GM18873 (cell line): ENCODE results near the gene PPP2R2B.
A peak's percentile ranks its signal among the peaks of the same experiment; 100 is the strongest.
"Not testable (repeated sequence)": the region's sequence is repeated elsewhere in the genome, so short reads cannot be mapped to it uniquely, and the experiment has no call there.

Experiments used
- ATAC-seq: cut with Tn5 transposase; IDR thresholded peaks from one replicate; pipeline ENCODE4 v1.9.1; 2021; ENCODE audit warnings: mild to moderate bottlenecking, moderate library complexity, moderate number of reproducible peaks; ENCODE audit not compliant: unreplicated experiment, low FRiP score

PPP2R2B gene

GRCh38 chr5:146580237-146580636 is 298.3 kb downstream of the PPP2R2B start:
- ATAC-seq: no peak

- ATAC-seq: no peak
Observed at GRCh38 chr5:146574713-146575112, 303.8 kb downstream of the PPP2R2B start.

DNA sequence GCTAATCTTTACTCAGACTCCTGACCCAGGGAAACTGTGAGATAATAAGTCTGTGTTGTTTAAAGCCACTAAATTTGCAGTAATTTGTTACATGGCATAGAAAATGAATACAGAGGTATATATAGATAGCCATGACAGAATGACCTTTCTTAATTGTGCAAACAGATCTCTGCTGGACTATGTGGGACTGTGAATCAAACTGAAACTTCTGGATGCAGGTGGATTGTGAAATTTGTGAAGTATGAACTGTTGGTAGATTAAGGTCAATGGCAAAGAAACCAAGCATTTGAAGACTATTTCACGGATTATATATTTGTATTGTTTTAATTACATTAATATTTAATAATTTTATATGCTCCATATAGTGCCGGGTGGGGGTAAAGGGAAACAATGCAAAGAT is 310.4 kb downstream of the PPP2R2B start:
- ATAC-seq: no peak

- ATAC-seq: peak; percentile 90
Observed at GRCh38 chr5:146565764-146566367, 312.7 kb downstream of the PPP2R2B start.

DNA sequence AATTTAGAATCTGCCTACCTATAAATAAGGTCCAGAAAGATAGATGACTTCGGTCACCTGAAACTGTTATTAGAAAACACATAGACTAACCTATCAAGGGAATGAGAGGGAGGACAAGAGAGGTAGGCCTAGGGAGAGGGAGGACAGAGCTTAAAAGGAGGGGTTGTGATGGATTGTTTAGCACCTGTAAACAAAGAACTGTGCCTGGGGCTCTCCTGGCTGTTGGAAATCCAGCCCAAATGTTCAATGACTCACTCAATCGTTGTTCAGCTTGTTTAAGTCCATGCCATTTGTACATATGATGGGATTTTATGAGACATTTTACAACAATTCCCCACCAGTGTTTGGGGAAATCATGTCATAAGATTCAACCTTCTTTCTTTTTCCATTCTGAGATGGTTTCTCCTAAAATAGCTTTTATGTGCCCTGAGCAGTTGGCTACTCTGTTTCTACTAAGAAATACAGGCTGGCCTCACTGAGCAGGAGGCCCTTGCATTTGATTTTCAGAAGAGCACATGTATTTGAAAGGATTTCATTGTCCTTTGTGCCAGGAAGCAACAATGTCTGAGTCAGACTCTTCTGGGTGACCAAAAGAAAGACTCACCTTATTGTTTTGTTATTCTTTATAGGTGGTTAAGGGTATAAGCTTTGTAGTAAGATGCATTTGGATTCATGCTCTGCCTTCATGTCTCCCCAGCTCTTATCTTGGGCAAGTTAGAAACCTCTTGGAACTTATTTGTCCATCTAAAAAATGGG is 314.4 kb downstream of the PPP2R2B start:
- no peak for ATAC-seq

DNA sequence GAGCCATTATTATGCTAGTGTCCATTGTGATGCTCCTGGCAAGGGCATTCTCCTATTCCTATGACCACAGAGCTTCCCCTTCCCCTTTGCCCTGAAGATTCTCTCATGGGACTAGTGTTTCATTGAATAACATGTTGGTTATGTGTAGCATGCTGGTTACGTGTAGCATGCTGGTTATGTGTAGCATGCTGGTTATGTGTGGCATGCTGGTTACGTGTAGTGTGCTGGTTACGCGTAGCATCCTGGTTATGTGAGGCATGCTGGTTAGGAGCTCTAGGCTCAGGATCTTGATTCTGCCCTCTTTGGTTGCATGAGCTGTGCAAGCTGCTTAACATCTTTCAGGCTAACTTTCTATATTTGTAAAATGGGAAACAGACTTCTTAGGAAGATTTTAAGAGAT is 316.1 kb downstream of the PPP2R2B start:
- ATAC-seq: no peak

- no peak for ATAC-seq
Observed at GRCh38 chr5:146561711-146562110, 316.8 kb downstream of the PPP2R2B start.

- no peak for ATAC-seq
Observed at GRCh38 chr5:146560205-146560812, 318.2 kb downstream of the PPP2R2B start.

- not testable (repeated sequence) for ATAC-seq
Observed at GRCh38 chr5:146556884-146557283, 321.7 kb downstream of the PPP2R2B start.

GRCh38 chr5:146553446-146553845 is 325.1 kb downstream of the PPP2R2B start:
- no peak for ATAC-seq

GRCh38 chr5:146549615-146550014 is 328.9 kb downstream of the PPP2R2B start:
- no peak for ATAC-seq

DNA sequence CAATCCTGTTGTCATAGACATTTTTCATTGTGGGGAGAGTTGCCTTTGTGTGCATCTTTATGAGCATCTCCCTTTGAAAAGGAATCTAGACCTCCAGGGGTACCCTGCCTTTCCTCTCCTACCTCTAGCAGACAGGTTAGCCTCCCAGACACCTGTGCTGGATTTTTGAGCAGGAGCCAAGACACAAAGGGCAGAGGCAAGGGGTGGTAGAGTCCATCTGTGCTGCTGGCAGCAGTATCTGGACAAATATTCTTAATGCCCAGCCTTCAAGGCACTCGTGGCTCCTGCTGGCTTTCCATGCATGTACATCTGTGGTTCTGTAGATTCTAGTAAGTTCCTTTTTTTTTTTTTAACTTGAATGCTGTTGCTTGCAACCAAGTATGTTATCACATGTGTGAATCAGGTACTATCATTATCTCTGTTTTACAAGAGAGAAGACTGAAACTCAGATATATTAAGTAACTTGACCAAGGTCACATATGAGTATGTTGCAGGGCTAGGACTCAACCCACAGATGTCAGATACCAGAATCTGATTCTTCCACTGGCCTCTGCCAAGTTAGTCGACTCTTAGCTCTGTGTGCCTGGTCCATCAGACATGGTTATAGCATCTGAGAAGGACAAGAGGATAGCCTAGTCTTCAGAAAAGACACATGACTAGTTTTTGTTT is 329.6 kb downstream of the PPP2R2B start:
- no peak for ATAC-seq

DNA sequence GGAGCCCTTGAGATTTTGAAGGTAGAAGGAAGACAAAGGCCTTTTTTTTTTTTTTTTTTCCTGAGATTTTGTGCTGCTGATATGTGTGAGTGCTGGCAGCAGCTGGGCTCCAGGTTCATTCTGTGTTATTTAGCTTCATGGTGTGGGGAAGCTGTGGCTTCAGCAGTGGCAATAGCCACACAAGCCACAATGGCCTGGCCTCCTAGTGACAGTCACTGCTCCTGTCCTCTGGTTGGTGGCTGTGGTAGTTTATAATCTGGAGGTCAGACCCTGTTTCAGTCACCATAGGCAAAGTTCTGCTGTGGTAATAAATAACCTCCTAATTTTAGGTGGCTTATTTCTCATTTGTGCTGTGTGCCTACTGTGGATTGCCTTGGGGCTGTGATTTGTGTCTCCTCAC is 334.3 kb downstream of the PPP2R2B start:
- ATAC-seq: no peak

DNA sequence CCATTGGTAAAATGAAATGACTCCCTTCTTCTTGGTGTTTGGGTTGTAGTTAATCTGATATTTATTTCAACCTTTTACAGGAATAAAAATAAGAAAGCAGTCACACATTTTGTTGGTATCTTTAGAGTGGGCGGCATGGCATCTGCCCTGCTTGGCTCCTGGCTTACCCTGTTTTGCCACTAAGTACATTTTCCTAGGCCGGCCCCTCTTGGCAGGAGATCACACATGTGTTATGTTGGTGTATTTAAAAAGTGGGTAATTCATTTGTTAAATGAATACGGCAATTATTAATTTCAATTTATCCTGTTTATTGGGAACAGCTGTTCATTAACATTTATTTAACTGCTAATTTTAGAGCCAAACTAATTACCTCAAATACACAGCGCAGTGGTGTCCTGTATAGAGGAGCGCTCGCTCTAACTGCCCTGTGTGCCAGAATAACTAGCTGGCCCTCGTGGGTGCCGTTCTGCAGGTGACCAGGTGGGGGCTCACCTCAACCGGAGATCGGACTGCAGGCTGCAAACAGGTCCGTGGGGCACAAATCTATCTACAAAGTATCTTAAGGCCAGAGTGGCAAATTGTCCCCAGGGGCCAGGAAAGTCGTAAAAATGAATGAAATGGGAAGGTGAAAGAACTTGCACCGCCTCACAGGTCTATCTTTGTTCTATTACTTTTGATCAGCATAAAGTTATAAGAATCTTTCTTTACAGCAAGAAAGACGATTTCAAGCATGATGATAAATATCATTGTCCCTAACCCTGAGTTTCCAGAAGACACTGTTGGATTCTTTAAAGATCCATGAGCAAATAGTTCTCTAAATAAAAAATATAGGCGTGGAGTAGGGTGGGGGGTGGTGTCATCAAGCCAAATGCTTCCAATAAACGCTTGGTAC is 336.4 kb downstream of the PPP2R2B start:
- peak; percentile 96 for ATAC-seq

GRCh38 chr5:146540414-146540813 is 338.1 kb downstream of the PPP2R2B start:
- ATAC-seq: no peak

DNA sequence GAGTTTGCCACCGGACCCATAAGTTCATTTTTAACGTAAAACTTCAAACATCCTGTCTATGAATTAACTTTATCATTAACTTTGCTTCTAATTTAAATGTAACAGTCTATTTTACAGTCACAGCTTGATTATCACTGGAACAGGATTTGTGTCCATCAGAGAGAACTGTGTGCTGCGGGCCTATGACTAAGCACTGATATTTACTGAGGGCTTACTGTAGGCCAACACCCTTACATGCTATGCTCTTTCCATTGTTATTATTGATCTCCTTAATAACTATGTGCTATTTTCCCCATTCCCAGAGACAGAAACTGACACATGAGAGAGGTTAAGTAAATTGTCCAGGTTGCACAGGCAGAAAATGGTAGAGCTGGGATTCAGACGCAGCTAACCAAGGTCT is 338.6 kb downstream of the PPP2R2B start:
- ATAC-seq: no peak

- no peak for ATAC-seq
Observed at GRCh38 chr5:146538432-146538831, 340.1 kb downstream of the PPP2R2B start.

GRCh38 chr5:146533882-146534281 is 344.7 kb downstream of the PPP2R2B start:
- no peak for ATAC-seq

DNA sequence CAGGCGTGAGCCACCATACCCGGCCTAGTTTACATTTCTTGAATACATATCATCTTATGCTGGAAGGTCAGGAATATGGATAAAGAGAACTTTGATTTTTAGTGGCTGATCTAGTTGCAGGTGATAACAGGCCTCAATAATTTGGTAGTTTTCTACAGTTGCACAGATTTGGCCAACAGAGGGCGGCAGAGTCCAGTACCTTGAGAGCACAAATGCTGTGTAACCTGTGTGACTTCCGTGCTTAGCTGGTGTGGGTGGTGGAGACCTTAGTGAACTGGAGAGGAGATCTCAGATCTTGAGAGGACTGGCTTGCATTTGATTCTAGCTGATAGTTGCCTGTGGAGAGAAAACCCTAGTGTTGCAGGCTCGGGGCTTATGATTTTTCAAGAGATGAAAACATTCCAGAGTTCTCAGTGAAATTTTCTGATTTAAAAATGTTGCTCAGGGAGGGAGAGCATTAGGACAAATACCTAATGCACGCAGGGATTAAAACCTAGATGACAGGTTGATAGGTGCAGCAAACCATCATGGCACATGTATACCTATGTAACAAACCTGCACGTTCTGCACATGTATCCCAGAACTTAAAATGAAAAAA is 345.2 kb downstream of the PPP2R2B start:
- peak; percentile 97 for ATAC-seq
